ENCODE data around the gene SNPH. TPM values are rescaled to one million over a fixed set of nuclear protein-coding genes. Genes with fewer than 3 reads are reported as not detected.
"Not testable (repeated sequence)": the region's sequence is repeated elsewhere in the genome, so short reads cannot be mapped to it uniquely, and the experiment has no call there.

The SNPH gene
- total and polyA plus RNA-seq, 8 donors: 1.8 to 5.9 (median 2.3) TPM

GRCh38 chr20:1242099-1242498 lies 24.0 kb upstream of the SNPH start:
- no peak for TF ChIP-seq CTCF (IDR thresholded peaks at IDR 0.05)
- no peak overlapping the region for H3K27ac ChIP-seq
- H3K4me3 ChIP-seq: no peak overlapping the region
- H3K36me3 ChIP-seq: no peaks in the 10 kb centered on the region
- DNase-seq: no peak
- intact Hi-C loops (cut with DNase I): no loop called here
- H3K4me1 ChIP-seq: peaks cover 0 to 4% of the 10 kb centered on the region in 2 donors
- H3K9me3 ChIP-seq: no peaks in the 10 kb centered on the region
- ATAC-seq: no peak
- peaks cover 0 to 3% of the 10 kb centered on the region in 2 donors for H3K27me3 ChIP-seq

GRCh38 chr20:1242530-1242929 lies 23.6 kb upstream of the SNPH start:
- no peaks in the 10 kb centered on the region for H3K9me3 ChIP-seq
- peaks cover 0 to 4% of the 10 kb centered on the region in 2 donors for H3K4me1 ChIP-seq
- ATAC-seq (no peak), DNase-seq (no peak)
- H3K36me3 ChIP-seq: no peaks in the 10 kb centered on the region
- no peak overlapping the region for H3K27ac ChIP-seq
- peaks cover 0 to 3% of the 10 kb centered on the region in 2 donors for H3K27me3 ChIP-seq
- H3K4me3 ChIP-seq: no peak overlapping the region
- no peak for TF ChIP-seq CTCF (IDR thresholded peaks at IDR 0.05)
- intact Hi-C loops (cut with DNase I): no loop called here

- Histone ChIP-seq H3K4me1 (peaks cover 0 to 4% of the 10 kb centered on the region in 2 donors), H3K36me3 (no peaks in the 10 kb centered on the region), H3K4me3 (no peak overlapping the region), H3K27me3 (no peaks in the 10 kb centered on the region), H3K9me3 (no peaks in the 10 kb centered on the region), H3K27ac (no peak overlapping the region)
- DNase-seq (no peak), ATAC-seq (no peak)
- intact Hi-C loops (cut with DNase I): no loop called here
- no peak for TF ChIP-seq CTCF (IDR thresholded peaks at IDR 0.05)
Measured at GRCh38 chr20:1245578-1245977, 20.5 kb upstream of the SNPH start.

- Histone ChIP-seq H3K4me1 (no peaks in the 10 kb centered on the region), H3K27ac (no peak overlapping the region), H3K27me3 (no peaks in the 10 kb centered on the region), H3K9me3 (no peaks in the 10 kb centered on the region), H3K36me3 (no peaks in the 10 kb centered on the region), H3K4me3 (no peak overlapping the region)
- intact Hi-C loops (cut with DNase I): no loop called here
- DNase-seq (no peak), ATAC-seq (no peak)
- TF ChIP-seq CTCF (IDR thresholded peaks at IDR 0.05): no peak
Measured at GRCh38 chr20:1247689-1248088, 18.4 kb upstream of the SNPH start.

- H3K27ac ChIP-seq; H3K4me1 ChIP-seq; DNase-seq; H3K4me3 ChIP-seq; H3K9me3 ChIP-seq; ATAC-seq; intact Hi-C loops (cut with DNase I); H3K36me3 ChIP-seq: not testable (repeated sequence)
- H3K27me3 ChIP-seq: peaks cover 0 to 18% of the 10 kb centered on the region in 2 donors
Measured at GRCh38 chr20:1250282-1250681, 15.8 kb upstream of the SNPH start.

GRCh38 chr20:1252416-1252815 lies 13.7 kb upstream of the SNPH start:
- H3K27ac ChIP-seq: no peak overlapping the region
- no peak for DNase-seq
- TF ChIP-seq CTCF (IDR thresholded peaks at IDR 0.05): no peak
- no peaks in the 10 kb centered on the region for H3K9me3 ChIP-seq
- H3K4me1 ChIP-seq: no peaks in the 10 kb centered on the region
- no peak overlapping the region for H3K4me3 ChIP-seq
- intact Hi-C loops (cut with DNase I): no loop called here
- no peak for ATAC-seq
- peaks cover 8 to 23% of the 10 kb centered on the region in 2 donors for H3K27me3 ChIP-seq
- H3K36me3 ChIP-seq: no peaks in the 10 kb centered on the region
